HepG2 (cell line): ENCODE measurements around the gene SLC34A3. TPM values are rescaled to one million over a fixed set of nuclear protein-coding genes. Genes with fewer than 3 reads are reported as not detected.
A peak's percentile ranks its signal among the peaks of the same experiment; 100 is the strongest.

Source experiments
- CAMTA2 ChIP-seq: sonication (generic); formaldehyde crosslinking; IDR thresholded peaks from 2 replicates; pipeline ENCODE4 v1.4.0; 2020; ENCODE audit warnings: mild to moderate bottlenecking, missing genetic modification reagents, borderline replicate concordance
- SMC3 ChIP-seq: IDR thresholded peaks from 2 replicates; pipeline ENCODE4 v1.6.1; 2011; ENCODE audit warnings: low read length, improper control_type of control experiment
- SRF ChIP-seq: IDR thresholded peaks from 2 replicates; pipeline ENCODE4 v1.6.1; 2011; ENCODE audit warnings: mild to moderate bottlenecking, low read depth, low read length, moderate library complexity
- SRSF4 ChIP-seq: fragments of 200-400 bp; formaldehyde crosslinking; IDR thresholded peaks from one replicate; pipeline ENCODE4 v1.6.1; 2018; ENCODE audit warnings: mild to moderate bottlenecking, low read depth, low read length, moderate library complexity; ENCODE audit not compliant: poor library complexity, severe bottlenecking
- ZBTB7B ChIP-seq: sonication (generic); formaldehyde crosslinking; IDR thresholded peaks from 2 replicates; pipeline ENCODE4 v1.4.0; 2020; ENCODE audit warnings: missing genetic modification reagents
- ZEB1 ChIP-seq: IDR thresholded peaks from 2 replicates; pipeline ENCODE4 v1.6.1; 2012; ENCODE audit warnings: mild to moderate bottlenecking, low read depth, inconsistent platforms; ENCODE audit not compliant: insufficient replicate concordance
- ZNF121 ChIP-seq: sonication (generic); formaldehyde crosslinking; IDR thresholded peaks from 2 replicates; pipeline ENCODE4 v1.5.0; 2020; ENCODE audit warnings: mild to moderate bottlenecking, missing genetic modification reagents
- ZNF230 ChIP-seq: sonication (generic); formaldehyde crosslinking; IDR thresholded peaks from 2 replicates; pipeline ENCODE4 v1.4.0; 2020; ENCODE audit warnings: mild to moderate bottlenecking, missing genetic modification reagents
- ZNF644 ChIP-seq: IDR thresholded peaks from 2 replicates; pipeline ENCODE4 v1.6.1; 2016; ENCODE audit warnings: low read depth
- polyA plus RNA-seq, 8 experiments: library from polyadenylated mRNA; depleted of rRNA in 3 of 8; stranded (reverse) in 7 of 8; unstranded in 1 of 8; fragments of >200 nt; fragmentation: Illumina TruSeq in 4 of 8; extraction: Trizol in 4 of 8; gene quantifications; 2 replicates each; pipeline versions ENCODE4 v1.2.1 to v1.2.3, GENCODE V29; 2011 to 2016; ENCODE audit warnings: low read depth in 4 of 8, missing spikeins in 1 of 8, mixed read lengths in 1 of 8; ENCODE audit not compliant: insufficient read depth in 1 of 8
- total RNA-seq, 5 experiments: library from RNA; depleted of rRNA; stranded (reverse); fragments of >200 nt; fragmentation: Illumina TruSeq; extraction: Trizol; gene quantifications; 2 replicates each; pipeline ENCODE4 v1.2.3, GENCODE V29; 2016; ENCODE audit warnings: low read depth in 1 of 5
- TF ChIP-seq, protein P1 (sequence below): sonication (generic); formaldehyde crosslinking; IDR thresholded peaks from 2 replicates; pipeline ENCODE4 v1.4.0; 2020; ENCODE audit warnings: mild to moderate bottlenecking, missing genetic modification reagents
- TF ChIP-seq, protein P2 (sequence below): IDR thresholded peaks from 2 replicates; pipeline ENCODE4 v1.6.1; 2012; ENCODE audit warnings: low read length, improper control_type of control experiment
- TF ChIP-seq, protein P3 (sequence below): sonication (generic); formaldehyde crosslinking; IDR thresholded peaks from 2 replicates; pipeline ENCODE4 v1.4.0; 2020; ENCODE audit warnings: missing genetic modification reagents

SLC34A3 gene
- total and polyA plus RNA-seq, 2 of the 13 experiments (the other 11 are each of a cell fraction or from before 2014, with no cell fraction given): 0.07 to 1.0 TPM

DNA sequence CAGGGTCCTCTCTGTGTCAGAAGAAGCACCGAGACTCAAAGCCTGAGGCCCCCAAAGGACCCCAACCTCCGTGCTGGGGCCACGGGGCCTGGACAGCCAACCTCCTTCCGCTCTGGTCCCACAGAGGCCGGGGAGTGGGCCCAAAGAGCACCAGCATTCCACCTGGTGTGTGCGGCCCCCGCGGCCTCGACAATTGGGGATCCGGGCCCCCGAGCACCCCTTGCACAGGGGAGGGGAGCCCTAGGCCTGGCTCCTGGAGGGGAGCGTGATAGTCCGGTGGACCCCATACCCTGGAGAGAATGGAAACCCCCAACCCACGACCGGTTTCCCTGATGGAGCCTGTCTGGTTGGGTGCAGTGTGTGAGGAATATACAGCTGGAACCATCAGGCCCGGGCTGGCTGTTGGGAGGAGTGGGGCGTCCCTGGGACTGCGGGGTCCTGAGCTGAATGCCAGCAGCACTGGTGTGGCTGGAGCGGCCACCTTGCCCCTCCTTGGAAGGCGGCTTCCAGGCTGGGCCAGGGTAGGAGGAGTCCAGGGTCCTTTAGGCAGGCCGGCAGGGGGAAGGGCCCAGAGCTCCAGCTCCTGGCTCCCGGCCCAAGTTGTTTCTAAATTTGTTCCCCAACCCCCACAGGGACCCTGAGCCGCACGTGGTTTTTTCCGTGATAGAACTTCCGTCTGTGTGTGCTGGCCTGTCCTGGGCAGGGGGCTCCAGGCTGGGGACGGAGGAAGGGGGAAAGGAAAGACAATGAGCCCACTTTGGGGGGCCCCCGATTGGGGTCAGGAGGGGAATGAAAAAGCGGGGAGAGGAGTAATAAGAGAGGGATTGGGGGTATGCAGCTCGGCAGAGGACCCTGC, 46.0 kb downstream of the SLC34A3 start (continued):
- TF ChIP-seq ZNF644 (CRISPR knock-in tag): no peak
- TF ChIP-seq, protein P1, sequence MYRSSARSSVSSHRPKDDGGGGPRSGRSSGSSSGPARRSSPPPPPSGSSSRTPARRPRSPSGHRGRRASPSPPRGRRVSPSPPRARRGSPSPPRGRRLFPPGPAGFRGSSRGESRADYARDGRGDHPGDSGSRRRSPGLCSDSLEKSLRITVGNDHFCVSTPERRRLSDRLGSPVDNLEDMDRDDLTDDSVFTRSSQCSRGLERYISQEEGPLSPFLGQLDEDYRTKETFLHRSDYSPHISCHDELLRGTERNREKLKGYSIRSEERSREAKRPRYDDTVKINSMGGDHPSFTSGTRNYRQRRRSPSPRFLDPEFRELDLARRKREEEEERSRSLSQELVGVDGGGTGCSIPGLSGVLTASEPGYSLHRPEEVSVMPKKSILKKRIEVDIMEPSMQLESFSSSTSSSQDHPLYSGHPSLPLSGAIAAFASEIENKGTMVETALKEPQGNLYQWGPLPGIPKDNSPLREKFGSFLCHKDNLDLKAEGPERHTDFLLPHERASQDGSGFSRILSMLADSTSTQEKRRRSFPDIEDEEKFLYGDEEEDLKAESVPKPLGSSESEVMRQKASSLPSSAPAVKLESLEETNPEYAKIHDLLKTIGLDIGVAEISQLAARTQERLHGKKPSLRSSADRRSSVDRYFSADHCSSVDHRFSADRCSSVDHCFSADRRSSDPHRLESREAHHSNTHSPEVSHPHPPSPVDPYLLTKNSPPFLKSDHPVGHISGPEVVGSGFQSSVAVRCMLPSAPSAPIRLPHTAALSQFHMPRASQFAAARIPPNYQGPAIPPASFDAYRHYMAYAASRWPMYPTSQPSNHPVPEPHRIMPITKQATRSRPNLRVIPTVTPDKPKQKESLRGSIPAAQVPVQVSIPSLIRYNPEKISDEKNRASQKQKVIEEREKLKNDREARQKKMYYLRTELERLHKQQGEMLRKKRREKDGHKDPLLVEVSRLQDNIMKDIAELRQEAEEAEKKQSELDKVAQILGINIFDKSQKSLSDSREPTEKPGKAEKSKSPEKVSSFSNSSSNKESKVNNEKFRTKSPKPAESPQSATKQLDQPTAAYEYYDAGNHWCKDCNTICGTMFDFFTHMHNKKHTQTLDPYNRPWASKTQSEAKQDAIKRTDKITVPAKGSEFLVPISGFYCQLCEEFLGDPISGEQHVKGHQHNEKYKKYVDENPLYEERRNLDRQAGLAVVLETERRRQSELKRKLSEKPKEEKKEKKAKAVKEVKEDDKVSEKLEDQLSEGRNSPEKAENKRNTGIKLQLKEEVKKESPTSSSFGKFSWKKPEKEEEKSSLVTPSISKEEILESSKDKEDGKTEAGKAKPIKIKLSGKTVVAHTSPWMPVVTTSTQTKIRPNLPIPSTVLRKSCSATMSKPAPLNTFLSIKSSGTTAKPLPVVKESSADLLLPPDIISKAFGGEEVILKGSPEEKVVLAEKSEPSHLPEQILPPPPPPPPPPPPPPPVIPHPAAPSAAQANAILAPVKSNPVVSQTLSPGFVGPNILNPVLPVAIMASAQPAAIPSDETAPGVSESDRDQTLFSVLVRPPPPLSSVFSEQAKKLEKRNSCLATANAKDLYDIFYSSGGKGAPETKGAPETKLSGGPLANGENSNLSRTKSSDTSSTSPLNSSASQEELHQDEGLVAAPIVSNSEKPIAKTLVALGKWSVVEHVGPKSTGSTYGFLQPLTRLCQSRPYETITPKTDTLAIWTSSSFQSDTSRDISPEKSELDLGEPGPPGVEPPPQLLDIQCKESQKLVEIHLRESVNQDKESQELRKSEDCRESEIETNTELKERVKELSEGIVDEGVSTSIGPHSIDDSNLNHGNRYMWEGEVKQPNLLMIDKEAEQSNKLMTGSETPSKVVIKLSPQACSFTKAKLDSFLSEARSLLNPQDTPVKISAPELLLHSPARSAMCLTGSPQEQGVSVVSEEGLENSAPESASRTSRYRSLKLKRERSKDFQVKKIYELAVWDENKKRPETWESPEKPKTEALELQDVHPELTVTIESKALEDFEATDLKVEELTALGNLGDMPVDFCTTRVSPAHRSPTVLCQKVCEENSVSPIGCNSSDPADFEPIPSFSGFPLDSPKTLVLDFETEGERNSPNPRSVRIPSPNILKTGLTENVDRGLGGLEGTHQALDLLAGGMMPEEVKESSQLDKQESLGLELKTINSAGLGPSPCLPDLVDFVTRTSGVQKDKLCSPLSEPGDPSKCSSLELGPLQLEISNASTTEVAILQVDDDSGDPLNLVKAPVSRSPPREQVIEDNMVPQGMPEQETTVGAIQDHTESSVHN (CRISPR knock-in tag): no peak
- TF ChIP-seq, protein P2, sequence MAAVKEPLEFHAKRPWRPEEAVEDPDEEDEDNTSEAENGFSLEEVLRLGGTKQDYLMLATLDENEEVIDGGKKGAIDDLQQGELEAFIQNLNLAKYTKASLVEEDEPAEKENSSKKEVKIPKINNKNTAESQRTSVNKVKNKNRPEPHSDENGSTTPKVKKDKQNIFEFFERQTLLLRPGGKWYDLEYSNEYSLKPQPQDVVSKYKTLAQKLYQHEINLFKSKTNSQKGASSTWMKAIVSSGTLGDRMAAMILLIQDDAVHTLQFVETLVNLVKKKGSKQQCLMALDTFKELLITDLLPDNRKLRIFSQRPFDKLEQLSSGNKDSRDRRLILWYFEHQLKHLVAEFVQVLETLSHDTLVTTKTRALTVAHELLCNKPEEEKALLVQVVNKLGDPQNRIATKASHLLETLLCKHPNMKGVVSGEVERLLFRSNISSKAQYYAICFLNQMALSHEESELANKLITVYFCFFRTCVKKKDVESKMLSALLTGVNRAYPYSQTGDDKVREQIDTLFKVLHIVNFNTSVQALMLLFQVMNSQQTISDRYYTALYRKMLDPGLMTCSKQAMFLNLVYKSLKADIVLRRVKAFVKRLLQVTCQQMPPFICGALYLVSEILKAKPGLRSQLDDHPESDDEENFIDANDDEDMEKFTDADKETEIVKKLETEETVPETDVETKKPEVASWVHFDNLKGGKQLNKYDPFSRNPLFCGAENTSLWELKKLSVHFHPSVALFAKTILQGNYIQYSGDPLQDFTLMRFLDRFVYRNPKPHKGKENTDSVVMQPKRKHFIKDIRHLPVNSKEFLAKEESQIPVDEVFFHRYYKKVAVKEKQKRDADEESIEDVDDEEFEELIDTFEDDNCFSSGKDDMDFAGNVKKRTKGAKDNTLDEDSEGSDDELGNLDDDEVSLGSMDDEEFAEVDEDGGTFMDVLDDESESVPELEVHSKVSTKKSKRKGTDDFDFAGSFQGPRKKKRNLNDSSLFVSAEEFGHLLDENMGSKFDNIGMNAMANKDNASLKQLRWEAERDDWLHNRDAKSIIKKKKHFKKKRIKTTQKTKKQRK: no peak
- no peak for TF ChIP-seq CAMTA2 (CRISPR knock-in tag)
- peak; percentile 65 for TF ChIP-seq ZEB1
- TF ChIP-seq, protein P3, sequence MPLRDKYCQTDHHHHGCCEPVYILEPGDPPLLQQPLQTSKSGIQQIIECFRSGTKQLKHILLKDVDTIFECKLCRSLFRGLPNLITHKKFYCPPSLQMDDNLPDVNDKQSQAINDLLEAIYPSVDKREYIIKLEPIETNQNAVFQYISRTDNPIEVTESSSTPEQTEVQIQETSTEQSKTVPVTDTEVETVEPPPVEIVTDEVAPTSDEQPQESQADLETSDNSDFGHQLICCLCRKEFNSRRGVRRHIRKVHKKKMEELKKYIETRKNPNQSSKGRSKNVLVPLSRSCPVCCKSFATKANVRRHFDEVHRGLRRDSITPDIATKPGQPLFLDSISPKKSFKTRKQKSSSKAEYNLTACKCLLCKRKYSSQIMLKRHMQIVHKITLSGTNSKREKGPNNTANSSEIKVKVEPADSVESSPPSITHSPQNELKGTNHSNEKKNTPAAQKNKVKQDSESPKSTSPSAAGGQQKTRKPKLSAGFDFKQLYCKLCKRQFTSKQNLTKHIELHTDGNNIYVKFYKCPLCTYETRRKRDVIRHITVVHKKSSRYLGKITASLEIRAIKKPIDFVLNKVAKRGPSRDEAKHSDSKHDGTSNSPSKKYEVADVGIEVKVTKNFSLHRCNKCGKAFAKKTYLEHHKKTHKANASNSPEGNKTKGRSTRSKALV (CRISPR knock-in tag): no peak
- TF ChIP-seq ZNF121 (CRISPR knock-in tag): no peak
- no peak for TF ChIP-seq SRSF4
- TF ChIP-seq ZBTB7B (CRISPR knock-in tag): peak; percentile 13
- no peak for TF ChIP-seq SMC3
- TF ChIP-seq ZNF230 (CRISPR knock-in tag): 0 out of 2 replicates have a peak, but pooled peaks have one; percentile 74
- TF ChIP-seq SRF: 0 out of 2 replicates have a peak, but pooled peaks have one; percentile 15
